Endothelial cell of hepatic sinusoid (primary cell): ENCODE data around the gene BCAS1.

Experiments used
- in situ Hi-C: cut with HindIII; loops from 2 replicates; pipeline ENCODE4 v1.10.0; 2017; ENCODE audit warnings: low sequenced_read_pairs

BCAS1 gene

GRCh38 chr20:54070187-54070987, at the start of gene BCAS1:
BCAS1 (minus strand) TSS chr20:54070594; CDS start chr20:54058718, 11,876 bp downstream.
- in situ Hi-C loops = no loop called here

GRCh38 chr20:54119744-54120143, 49.4 kb upstream of the BCAS1 start:
- in situ Hi-C loops = no loop called here

- in situ Hi-C loops = no loop called here
These were observed 48.0 kb upstream of the BCAS1 start for GRCh38 chr20:54118220-54119001.

GRCh38 chr20:54116550-54117235, 46.3 kb upstream of the BCAS1 start:
- in situ Hi-C loops = no loop called here

- in situ Hi-C loops = no loop called here
These were observed 44.9 kb upstream of the BCAS1 start for GRCh38 chr20:54115172-54115854.

GRCh38 chr20:54114109-54114508, 43.7 kb upstream of the BCAS1 start:
- in situ Hi-C loops = no loop called here

- in situ Hi-C loops = no loop called here
These were observed 43.2 kb upstream of the BCAS1 start for GRCh38 chr20:54113566-54113965.

GRCh38 chr20:54112221-54112884, 42.0 kb upstream of the BCAS1 start:
- in situ Hi-C loops = no loop called here

- in situ Hi-C loops = no loop called here
These were observed 41.1 kb upstream of the BCAS1 start for GRCh38 chr20:54111460-54111859.

GRCh38 chr20:54110457-54110856, 40.1 kb upstream of the BCAS1 start:
- in situ Hi-C loops = no loop called here

GRCh38 chr20:54110041-54110440, 39.6 kb upstream of the BCAS1 start:
- in situ Hi-C loops = no loop called here

- in situ Hi-C loops = loop anchor here (10.0 kb wide), 1 partner anchor 86 kb away; no protein-coding TSS in a partner anchor
These were observed 38.4 kb upstream of the BCAS1 start for GRCh38 chr20:54108817-54109216.

GRCh38 chr20:54108326-54108642, 37.9 kb upstream of the BCAS1 start:
- in situ Hi-C loops = loop anchor here (10.0 kb wide), 1 partner anchor 87 kb away; no protein-coding TSS in a partner anchor

GRCh38 chr20:54107600-54108325, 37.4 kb upstream of the BCAS1 start:
- in situ Hi-C loops = loop anchor here (10.0 kb wide), 1 partner anchor 87 kb away; no protein-coding TSS in a partner anchor

GRCh38 chr20:54107181-54107580, 36.8 kb upstream of the BCAS1 start:
- in situ Hi-C loops = loop anchor here (10.0 kb wide), 1 partner anchor 88 kb away; no protein-coding TSS in a partner anchor

GRCh38 chr20:54106162-54106561, 35.8 kb upstream of the BCAS1 start:
- in situ Hi-C loops = loop anchor here (10.0 kb wide), 1 partner anchor 89 kb away; no protein-coding TSS in a partner anchor

GRCh38 chr20:54105653-54106052, 35.3 kb upstream of the BCAS1 start:
- in situ Hi-C loops = loop anchor here (10.0 kb wide), 1 partner anchor 89 kb away; no protein-coding TSS in a partner anchor

- in situ Hi-C loops = loop anchor here (10.0 kb wide), 1 partner anchor 90 kb away; no protein-coding TSS in a partner anchor
These were observed 34.4 kb upstream of the BCAS1 start for GRCh38 chr20:54104781-54105180.
